GM19193 (cell line): Measurements from ENCODE around the gene TEAD4.

Experiments
- POLR2A ChIP-seq: IDR thresholded peaks from 4 replicates; pipeline ENCODE4 v1.6.1; 2011; ENCODE audit not compliant: insufficient read depth, insufficient read length; ENCODE audit errors: extremely low read depth

Gene TEAD4

DNA sequence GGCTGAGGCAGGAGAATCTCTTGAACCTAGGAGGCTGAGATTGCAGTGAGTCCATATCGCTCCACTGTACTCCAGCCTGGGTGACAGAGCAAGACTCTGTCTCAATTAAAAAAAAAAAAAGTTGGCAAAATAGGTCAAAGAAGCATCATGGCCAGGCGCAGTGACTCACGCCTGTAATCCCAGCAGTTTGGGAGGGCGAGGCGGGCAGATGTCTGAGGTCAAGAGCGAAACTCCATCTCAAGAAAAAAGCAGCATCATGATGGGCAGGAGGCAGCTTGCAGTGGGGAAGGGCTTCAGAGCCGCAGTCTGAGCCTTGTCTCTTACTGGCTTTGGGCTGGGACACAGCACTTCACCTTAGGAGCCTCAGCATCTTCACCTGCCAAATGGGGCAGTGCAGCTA lies 21.4 kb downstream of the TEAD4 start:
- no peak for TF ChIP-seq POLR2A

DNA sequence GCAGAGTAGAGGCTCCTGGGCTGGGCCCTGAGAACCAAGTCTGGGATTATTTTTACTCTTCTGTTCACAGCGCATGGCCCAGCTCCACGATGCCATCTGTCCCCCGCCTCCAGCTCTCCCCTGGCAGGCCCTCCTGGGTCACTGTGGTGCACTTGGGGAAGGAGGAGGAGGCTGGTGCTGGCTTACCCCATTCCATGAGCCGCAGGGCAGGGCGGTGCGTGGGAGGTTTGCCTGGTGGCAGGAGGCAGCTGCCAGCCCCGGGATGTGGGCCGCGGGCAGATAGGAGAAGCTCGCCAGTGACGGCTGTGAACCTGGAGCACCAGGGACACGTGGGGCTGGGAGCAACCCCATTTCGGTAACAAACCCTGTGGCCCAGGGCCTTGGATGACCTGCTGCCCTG lies 23.2 kb downstream of the TEAD4 start:
- no peak for TF ChIP-seq POLR2A

DNA sequence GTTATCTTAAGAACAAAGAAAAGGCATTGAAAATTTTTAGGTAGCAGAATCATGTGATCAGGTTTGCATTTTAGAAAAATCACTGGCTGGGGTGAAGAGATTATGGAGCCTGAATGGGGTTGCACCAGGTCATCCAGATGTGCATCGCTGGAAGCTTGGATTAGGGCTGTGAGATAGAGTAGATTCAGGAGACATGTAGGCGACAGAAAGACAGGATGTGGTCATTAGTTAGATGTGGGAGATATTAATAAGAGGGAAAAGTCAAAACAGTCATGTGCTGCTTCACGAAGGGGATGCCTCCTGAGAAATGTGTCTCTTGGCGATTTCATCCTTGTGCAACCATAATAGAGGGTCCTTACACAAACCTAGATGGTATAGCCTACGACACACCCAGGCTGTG lies 25.1 kb downstream of the TEAD4 start:
- no peak for TF ChIP-seq POLR2A

DNA sequence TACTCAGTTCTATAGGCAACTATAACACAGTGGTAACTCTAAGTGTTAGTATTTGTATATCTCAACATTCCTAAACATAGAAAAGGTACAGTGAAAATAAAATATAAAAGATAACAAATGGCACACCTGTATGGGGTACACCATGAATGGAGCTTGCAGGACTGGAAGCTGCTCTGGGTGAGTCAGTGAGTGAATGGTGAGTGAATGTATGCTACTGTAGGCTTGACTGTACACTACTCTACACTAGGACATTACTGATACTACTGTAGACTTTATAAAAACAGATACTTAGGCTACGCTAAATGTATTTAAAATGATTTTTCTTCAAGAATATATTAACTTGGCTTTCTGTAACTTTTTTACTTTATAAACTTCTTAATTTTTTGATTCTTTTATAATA lies 25.5 kb downstream of the TEAD4 start:
- no peak for TF ChIP-seq POLR2A

DNA sequence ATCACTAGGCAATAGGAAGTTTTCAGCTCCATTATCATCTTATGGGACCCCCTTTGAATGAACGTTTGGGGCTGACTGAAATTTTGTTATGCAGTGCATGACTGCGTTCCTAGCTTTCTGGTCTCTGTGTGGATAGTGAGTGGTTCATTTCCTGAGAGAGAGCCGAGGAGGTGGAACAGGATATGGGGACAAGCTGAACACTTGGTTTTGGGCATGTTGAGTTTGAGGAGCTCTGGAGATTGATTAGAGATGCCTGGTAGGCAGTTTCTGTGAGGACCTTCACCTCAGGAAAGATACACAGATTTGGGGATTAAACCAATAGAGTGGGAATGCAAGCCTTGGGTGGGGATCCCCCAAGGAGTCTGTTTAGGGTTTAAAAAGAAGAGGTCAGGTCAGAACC lies 27.7 kb downstream of the TEAD4 start:
- TF ChIP-seq POLR2A, result no peak

DNA sequence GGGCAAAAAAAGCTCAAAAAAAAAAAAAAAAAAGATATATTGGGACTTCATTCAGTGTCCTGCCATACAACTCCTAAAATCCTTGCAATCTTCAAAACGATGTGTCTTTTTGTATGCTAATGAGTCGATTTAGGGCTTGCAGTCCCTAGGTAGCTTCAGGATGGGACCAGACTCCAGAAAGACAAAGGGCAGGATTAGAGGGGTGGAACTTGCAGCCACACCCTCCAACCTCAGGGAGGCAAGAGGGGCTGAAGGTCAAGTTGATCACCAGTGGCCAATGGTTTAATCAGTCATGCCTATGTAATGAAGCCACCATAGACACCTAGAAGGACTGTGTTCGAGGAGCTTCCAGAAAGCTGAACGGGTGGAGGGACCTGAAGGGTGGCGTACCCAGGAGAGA lies 29.3 kb downstream of the TEAD4 start:
- TF ChIP-seq POLR2A, result no peak

DNA sequence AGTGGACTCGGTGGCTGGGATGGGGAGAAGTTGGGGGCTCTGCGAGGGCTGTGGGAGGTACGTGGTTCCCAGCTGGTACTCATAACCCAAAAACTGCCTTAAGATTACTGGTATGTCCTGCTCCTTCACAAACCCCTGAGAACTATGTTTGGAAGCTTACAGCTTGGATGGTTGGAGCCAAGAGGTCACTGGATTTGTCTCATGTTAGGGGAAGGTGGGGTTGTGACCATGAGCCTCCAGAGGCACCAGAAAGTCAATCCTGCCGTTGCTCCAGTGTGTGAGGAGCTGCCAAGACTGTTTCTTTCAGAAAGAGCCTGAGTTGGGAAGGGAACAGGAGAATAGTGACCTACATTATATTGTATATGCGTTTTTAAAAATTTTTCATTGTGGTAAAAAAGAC lies 33.5 kb downstream of the TEAD4 start:
- TF ChIP-seq POLR2A, result no peak

DNA sequence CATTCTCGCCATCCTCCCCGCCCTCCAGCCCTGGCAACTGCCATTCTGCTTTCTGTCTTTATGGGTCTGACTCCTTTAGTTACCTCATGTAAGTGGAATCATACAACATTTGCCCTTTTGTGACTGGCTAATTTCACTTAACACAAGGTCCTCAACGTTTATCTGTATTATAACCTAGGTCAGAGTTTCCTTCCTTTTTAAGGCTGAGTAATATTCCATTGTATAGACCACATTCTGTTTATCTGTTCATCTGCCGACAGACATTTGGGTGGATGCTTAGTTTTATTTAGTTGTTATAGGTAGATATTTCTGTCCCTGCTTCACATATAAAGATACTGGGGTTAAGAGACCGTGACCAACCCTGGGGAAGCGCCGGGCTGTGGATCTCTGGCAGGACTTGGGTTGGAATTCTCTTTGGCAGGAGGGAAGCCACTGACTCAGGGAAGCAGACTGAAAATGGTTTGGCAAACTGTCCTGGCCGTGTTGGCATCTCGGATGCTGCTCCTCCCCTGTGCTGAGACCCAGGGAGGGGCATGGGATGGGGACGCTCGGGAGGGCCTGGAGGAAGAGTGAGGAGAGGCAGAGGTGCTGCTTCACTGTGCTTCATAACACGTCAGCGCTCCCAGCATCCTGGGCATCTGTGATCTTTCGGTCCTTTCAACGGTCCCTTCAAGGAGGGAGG lies 38.9 kb downstream of the TEAD4 start:
- TF ChIP-seq POLR2A, result no peak

DNA sequence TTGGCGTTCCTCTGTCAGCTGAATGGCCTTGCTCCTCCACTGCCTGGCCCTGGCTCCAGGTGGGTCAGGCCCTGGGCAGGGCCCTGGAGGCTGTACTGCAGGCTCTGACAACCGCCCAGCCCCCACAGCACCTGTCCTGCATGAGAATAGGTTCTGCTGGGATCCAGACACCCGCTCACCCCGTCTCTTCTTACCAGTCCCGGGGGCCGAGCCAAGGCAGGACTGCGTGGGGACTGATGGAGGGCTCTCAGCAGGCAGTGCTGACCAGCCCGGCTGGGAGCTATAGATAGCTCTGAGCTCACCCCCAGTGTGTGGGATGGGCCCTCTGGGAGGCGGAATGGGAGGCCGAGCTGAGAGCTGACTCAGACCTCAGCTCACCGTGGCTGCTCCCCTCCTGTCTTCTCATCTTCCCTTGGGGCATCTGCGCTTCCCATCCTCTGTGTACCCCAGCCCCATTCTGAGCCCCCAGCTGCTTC lies 39.6 kb downstream of the TEAD4 start:
- no peak for TF ChIP-seq POLR2A

DNA sequence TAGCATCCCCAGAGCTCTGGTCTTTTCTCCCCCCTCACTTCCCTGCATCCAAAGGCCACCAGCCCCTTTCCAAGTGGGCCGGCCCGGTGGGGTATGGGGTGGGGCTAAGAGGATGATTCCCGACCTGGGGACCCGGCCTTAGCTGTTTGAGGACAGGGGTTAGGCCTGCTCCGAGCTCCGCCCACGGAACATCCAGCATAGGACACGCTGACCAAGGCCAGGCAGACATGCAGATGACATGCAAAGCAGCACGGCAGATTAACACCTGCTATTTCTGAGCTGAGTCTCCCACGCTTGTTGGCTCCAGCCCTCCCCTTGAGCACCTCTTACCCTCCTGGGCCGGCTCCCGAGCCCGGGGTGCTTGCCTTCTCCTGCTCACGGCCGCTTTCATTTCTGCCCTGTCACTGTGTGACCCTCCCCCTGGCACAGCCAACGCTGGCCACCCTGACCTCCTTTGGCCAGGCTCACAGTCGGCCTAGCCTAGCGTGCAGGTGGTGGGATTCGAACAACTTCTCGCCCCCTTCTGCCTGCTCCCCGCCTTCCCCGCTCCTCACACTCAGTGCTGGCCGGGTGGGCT lies 40.2 kb downstream of the TEAD4 start:
- no peak for TF ChIP-seq POLR2A

DNA sequence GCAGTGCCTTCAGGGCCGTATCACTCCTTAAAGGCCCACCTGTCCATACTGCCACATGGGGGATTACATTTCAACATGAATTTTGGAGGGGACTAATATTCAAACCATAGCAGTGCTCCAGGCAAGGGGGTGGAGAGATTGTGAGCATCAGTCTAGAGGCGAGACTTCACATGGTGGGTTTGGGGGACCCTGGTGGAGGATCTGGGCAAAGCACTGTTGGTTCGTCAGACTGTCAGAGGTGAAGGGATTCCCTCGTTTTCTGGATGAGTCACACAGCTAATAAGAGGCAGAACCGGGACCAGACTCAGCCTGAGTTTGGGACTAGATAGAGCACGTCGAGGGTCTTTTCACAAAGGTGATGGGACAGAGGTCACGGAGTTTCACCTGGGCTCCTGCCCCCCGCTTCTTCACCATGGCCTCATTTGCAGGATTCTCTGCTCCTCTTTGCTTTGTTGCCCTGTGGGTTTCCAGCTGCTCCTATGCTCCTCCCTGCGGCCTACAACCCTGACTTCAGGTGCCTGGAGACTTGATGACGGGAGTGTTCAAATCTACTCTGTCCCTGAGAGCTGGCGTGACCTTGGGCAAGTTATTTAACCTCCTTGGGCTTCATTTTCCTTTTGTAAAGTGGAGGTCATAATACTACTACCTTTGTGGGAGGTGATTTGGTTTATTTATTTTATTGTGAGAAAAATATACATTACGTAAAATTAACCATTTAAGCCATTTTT lies 41.5 kb downstream of the TEAD4 start:
- no peak for TF ChIP-seq POLR2A

DNA sequence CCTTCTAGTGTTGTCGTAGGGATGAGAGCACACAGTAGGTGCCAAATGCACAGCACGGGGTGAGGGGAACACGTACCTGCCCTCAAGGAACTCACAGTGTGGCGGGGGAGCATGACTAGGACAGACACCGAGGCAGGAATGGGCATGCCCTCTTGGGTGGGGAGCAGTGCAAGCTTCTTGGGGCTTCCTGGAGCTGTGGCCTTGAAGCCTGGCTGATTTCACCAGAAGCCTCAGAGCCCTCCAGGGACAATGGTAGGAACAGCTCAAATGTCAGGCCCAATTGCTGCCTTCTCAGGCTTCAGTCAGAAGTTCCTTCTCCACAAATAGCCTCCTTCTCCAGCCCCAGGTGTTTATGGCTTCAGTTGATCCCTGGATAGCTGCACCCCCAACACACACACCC lies 43.4 kb downstream of the TEAD4 start:
- no peak for TF ChIP-seq POLR2A

DNA sequence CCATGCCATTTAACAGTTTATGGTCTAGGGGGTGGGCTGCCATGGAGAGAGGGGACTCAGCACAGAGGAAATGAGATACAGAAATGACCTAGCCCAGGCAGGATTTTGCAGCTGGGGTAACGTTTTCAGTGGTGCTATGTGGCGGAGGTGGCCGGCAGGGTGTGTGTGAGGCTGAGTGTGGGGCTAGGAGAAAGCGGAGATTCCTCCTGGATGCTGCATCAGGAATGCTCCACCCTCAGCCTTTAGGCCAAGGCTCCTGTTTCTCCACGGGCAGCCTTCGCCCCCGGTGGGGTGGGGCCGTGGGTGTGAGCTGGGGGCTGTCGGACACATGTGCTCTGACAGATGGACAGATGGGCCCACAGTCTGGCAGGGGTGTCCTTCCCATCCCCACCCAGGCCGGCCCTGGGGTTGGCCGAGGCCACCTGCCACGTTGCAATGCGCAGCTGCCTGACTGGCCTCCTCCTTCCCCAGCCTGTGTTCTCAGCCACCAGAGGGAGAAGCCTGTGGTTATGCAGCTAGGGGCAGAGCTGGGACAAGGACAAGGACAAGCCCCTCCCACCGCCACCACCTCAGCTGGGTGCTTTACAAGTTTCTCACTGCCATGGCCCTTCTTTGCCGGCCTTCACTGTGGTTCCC lies 44.3 kb downstream of the TEAD4 start:
- no peak for TF ChIP-seq POLR2A

DNA sequence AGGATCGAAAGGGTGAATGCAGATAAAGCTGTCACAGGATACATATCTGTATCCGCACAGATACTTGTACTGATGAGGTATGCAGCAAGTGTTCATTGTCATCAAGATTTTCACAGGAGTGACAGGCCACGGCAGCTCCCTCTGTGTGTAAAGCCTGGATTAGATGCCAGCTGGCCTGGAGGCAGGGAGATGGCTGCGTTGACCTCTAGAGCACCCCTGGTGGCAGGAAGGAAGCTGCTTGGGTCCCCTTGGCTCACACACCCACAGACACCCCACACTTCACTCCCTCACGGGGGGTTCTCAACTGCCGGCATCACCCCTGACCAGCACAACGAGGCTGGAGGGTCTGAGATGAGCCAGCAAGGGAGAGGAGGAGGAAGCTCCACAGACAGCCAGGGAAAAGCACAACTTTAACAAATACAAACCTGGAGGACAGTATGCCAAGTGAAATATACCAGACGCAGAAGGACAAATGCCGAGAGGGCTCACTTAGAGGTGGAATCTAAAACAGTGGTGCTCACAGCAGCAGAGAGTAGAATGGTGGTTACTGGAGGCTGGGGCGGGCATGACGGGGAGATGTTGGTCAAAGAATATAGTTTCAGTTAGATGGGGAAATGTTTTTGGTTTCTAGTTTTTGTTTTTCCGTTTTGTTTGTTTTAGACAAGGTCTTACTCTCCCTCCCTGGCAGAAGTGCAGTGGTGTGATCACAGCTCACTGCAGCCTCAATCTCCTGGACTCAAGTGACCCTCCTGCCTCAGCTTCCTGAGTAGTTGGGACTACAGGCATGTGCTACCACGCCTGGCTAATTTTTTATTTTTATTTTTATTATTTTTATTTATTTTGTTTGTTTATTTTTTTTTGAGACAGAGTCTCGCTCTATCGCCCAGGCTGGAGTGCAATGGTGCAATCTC lies 45.7 kb downstream of the TEAD4 start:
- no peak for TF ChIP-seq POLR2A
